ENCODE data around the gene PRKG1. TPM values are rescaled to one million over a fixed set of nuclear protein-coding genes. Genes with fewer than 3 reads are reported as not detected.

The PRKG1 gene
- polyA plus RNA-seq, 1 donor: 12.0 TPM

DNA sequence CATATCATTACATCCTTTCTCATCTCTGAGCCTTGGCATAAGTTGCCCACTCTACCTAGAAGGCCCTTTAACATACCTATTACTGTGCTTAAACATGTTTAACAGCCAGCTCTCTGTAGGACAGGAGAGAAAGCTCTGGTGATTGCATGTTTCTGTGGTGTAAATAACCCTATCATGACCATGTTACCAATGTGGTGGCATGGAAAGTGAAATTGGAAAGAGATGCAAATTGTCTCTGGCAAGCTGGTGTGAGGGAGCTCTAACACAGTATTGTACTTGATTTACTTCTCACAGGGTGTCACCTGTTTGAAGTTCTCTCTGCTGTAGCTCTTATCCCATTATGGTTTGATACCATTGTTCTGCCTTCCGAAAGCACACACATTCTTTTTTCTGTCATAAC lies 1008.0 kb downstream of the PRKG1 start:
- Histone ChIP-seq H3K27me3 (ENCODE audit: control insufficient read depth, insufficient read depth, low read length) (no peaks in the 10 kb centered on the region), H3K36me3 (ENCODE audit: control insufficient read depth, insufficient read depth, low read length) (no peaks in the 10 kb centered on the region), H3K9me3 (ENCODE audit: control insufficient read depth, low read depth, low read length) (no peaks in the 10 kb centered on the region), H3K4me3 (ENCODE audit: low read length) (no peak overlapping the region), H3K4me1 (ENCODE audit: control insufficient read depth, insufficient read depth, low read length) (no peaks in the 10 kb centered on the region), H3K27ac (ENCODE audit: low read length) (no peak overlapping the region)
- WGBS (ENCODE audit: insufficient coverage, low lambda C conversion rate): no CpG with 5 or more reads among the region's 1 CpG
- DNase-seq: no peak

DNA sequence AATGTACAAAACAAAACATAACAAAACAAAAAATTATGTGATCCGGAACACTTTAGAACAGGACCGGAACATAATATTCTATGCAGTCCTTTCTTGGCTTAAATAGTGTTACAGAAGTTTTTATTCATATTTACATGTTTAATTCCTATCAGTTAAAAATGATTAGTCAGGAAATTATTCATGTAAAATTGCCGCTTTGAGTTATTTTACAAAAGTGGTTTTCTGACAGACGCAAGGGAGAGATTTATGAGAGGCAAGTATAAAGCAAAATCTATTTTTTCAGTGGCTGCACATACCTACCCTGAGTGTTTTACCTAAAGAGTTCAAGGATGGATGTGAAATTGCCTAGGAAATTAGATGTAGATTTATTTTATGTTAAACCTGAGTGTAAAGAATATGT lies 1009.1 kb downstream of the PRKG1 start:
- H3K27ac ChIP-seq (ENCODE audit: low read length): no peak overlapping the region
- no peaks in the 10 kb centered on the region for H3K27me3 ChIP-seq (ENCODE audit: control insufficient read depth, insufficient read depth, low read length)
- no peak for DNase-seq
- no peaks in the 10 kb centered on the region for H3K4me1 ChIP-seq (ENCODE audit: control insufficient read depth, insufficient read depth, low read length)
- H3K36me3 ChIP-seq (ENCODE audit: control insufficient read depth, insufficient read depth, low read length): no peaks in the 10 kb centered on the region
- WGBS (ENCODE audit: insufficient coverage, low lambda C conversion rate): 100% methylated on average over 2 of the region's 4 CpGs
- no peak overlapping the region for H3K4me3 ChIP-seq (ENCODE audit: low read length)
- no peaks in the 10 kb centered on the region for H3K9me3 ChIP-seq (ENCODE audit: control insufficient read depth, low read depth, low read length)

DNA sequence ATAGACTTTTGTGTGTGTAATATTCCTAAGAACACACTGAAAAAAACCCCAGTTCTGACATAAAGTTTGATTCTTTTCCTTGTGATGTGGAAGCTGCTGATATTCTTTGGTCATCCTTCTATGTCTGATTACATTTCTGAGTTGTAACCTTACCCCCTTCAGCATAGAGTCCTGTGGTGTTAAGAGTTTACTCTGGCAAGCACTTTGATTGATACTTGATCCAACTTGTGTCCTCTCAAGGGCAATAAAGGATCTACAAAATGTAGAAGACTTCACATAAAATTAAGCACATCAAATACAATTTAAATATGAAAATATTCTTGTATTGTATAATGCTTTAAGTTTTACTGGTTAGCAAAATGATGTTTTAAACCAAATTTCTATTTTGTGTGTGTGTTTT lies 1018.1 kb downstream of the PRKG1 start:
- Histone ChIP-seq H3K27ac (ENCODE audit: low read length) (no peak overlapping the region), H3K4me3 (ENCODE audit: low read length) (no peak overlapping the region), H3K4me1 (ENCODE audit: control insufficient read depth, insufficient read depth, low read length) (no peaks in the 10 kb centered on the region), H3K27me3 (ENCODE audit: control insufficient read depth, insufficient read depth, low read length) (no peaks in the 10 kb centered on the region), H3K9me3 (ENCODE audit: control insufficient read depth, low read depth, low read length) (no peaks in the 10 kb centered on the region), H3K36me3 (ENCODE audit: control insufficient read depth, insufficient read depth, low read length) (no peaks in the 10 kb centered on the region)
- no peak for DNase-seq

DNA sequence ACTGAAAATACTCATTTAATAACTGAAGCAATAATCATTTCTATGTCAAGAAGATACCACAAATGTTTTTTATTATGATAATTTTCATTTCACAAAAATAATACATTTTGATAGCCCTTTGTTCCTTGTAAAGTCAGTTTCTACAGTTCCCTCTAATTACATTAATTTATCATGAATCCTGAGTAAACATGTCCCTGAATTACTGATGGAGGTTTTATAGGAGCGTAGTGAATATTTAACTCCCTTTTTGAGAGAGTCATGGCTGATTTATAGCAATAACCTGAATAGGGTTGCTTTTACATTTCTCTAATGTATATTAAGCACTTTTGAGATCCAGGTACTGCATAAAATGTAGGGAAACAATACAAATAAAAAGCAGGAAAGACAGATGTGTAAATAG lies 1023.8 kb downstream of the PRKG1 start:
- no peaks in the 10 kb centered on the region for H3K9me3 ChIP-seq (ENCODE audit: control insufficient read depth, low read depth, low read length)
- no peaks in the 10 kb centered on the region for H3K4me1 ChIP-seq (ENCODE audit: control insufficient read depth, insufficient read depth, low read length)
- no peak overlapping the region for H3K4me3 ChIP-seq (ENCODE audit: low read length)
- 100% methylated on average over 1 of the region's 1 CpG for WGBS (ENCODE audit: insufficient coverage, low lambda C conversion rate)
- H3K27me3 ChIP-seq (ENCODE audit: control insufficient read depth, insufficient read depth, low read length): no peaks in the 10 kb centered on the region
- H3K36me3 ChIP-seq (ENCODE audit: control insufficient read depth, insufficient read depth, low read length): no peaks in the 10 kb centered on the region
- no peak for DNase-seq
- H3K27ac ChIP-seq (ENCODE audit: low read length): no peak overlapping the region

DNA sequence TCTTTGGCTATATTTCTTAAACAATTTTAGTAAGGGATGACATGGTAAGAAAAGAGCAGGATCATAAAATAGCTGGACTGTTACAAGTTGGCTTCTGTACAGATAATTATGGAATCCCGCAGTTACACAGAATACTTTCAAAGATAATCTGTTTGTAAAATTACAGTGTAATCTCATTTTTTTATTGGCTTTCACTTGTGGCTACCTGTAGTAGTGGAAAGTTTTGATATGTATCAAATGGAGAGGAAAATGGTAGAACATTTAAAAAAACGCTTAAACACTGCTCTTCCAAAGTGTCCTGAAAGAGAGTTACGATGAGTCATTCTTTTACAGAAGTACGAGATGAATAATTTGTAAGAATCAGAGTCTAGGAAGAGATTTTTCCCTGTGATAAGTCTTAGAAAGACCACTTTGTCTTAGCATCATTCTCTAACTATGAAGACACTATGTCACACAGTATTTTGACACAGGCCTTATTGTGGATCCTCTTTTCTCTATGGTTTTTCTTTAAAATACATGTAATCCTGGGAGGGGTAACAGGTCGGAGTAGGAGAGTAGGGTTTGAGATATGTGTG lies 1024.8 kb downstream of the PRKG1 start:
- Histone ChIP-seq H3K27me3 (ENCODE audit: control insufficient read depth, insufficient read depth, low read length) (no peaks in the 10 kb centered on the region), H3K9me3 (ENCODE audit: control insufficient read depth, low read depth, low read length) (no peaks in the 10 kb centered on the region), H3K27ac (ENCODE audit: low read length) (no peak overlapping the region), H3K36me3 (ENCODE audit: control insufficient read depth, insufficient read depth, low read length) (no peaks in the 10 kb centered on the region), H3K4me1 (ENCODE audit: control insufficient read depth, insufficient read depth, low read length) (no peaks in the 10 kb centered on the region), H3K4me3 (ENCODE audit: low read length) (no peak overlapping the region)
- 94% methylated on average over 3 of the region's 5 CpGs for WGBS (ENCODE audit: insufficient coverage, low lambda C conversion rate)
- DNase-seq: no peak

DNA sequence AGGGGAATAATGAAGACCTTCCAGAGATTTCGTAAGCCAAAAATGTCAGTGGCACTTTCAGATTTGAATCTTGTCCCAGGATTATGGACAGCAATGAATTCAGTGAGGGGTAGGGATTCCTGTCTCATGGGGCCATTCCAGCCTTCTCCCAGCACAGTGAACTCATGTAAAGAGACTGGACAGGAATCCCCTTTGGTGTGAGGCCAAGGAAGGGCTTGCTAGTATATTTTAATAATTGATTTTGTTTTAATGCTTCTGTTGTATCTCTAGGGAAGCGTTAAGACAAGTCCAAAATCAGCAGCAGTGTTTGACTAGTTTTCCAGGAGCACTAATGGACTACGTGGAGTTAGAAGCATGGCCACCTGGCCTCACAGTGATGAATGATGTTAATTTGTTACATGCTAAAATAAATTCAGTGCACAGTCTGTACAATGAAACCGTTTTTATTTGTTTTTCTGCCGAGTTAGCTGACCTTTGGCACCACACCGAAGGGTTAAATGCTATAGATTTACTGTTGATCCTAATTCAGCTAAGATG lies 1025.8 kb downstream of the PRKG1 start:
- H3K4me1 ChIP-seq (ENCODE audit: control insufficient read depth, insufficient read depth, low read length): no peaks in the 10 kb centered on the region
- no peaks in the 10 kb centered on the region for H3K36me3 ChIP-seq (ENCODE audit: control insufficient read depth, insufficient read depth, low read length)
- H3K4me3 ChIP-seq (ENCODE audit: low read length): no peak overlapping the region
- WGBS (ENCODE audit: insufficient coverage, low lambda C conversion rate): 67% methylated on average over 1 of the region's 6 CpGs
- H3K27ac ChIP-seq (ENCODE audit: low read length): no peak overlapping the region
- DNase-seq: no peak
- no peaks in the 10 kb centered on the region for H3K27me3 ChIP-seq (ENCODE audit: control insufficient read depth, insufficient read depth, low read length)
- no peaks in the 10 kb centered on the region for H3K9me3 ChIP-seq (ENCODE audit: control insufficient read depth, low read depth, low read length)

DNA sequence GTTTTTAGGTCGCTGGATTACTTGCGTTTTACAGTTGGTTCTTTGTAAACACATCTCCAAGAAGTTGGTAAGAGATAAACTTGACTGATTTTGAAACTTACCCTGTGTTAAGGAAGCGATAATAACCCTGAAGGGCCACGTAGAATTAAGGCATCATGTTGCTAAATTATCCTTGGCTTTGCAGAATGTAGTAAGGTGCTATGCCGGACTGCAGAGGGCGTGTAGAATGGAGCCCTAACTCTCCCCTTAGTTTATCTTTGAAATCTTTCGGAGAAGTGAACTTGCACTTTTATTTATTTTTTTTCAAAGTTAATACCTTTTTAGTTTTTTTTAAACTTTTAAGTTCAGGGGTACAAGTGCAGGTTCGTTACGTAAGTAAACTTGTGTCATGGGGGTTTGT lies 1031.0 kb downstream of the PRKG1 start:
- WGBS (ENCODE audit: insufficient coverage, low lambda C conversion rate): 96% methylated on average over 4 of the region's 9 CpGs
- no peak overlapping the region for H3K4me3 ChIP-seq (ENCODE audit: low read length)
- no peak overlapping the region for H3K27ac ChIP-seq (ENCODE audit: low read length)
- H3K9me3 ChIP-seq (ENCODE audit: control insufficient read depth, low read depth, low read length): no peaks in the 10 kb centered on the region
- H3K27me3 ChIP-seq (ENCODE audit: control insufficient read depth, insufficient read depth, low read length): no peaks in the 10 kb centered on the region
- no peaks in the 10 kb centered on the region for H3K36me3 ChIP-seq (ENCODE audit: control insufficient read depth, insufficient read depth, low read length)
- no peaks in the 10 kb centered on the region for H3K4me1 ChIP-seq (ENCODE audit: control insufficient read depth, insufficient read depth, low read length)
- no peak for DNase-seq

DNA sequence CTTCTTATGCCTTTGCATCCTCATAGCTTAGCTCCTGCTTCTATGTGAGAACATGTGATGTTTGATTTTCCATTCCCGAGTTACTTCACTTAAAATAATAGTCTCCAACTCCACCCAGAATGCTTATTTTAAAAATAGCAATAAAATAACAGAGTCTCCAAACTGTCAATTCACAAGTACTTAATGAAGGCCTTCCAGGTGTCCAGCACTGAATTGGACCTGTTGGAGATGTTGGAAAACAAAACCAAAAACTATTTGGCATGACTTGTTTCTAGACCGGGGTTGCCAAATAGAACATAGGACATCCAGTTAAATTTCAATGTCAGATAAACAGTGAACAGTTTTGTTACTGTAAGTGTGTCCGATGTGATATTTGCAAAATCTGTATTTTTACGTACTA lies 1031.7 kb downstream of the PRKG1 start:
- no peaks in the 10 kb centered on the region for H3K27me3 ChIP-seq (ENCODE audit: control insufficient read depth, insufficient read depth, low read length)
- no peaks in the 10 kb centered on the region for H3K9me3 ChIP-seq (ENCODE audit: control insufficient read depth, low read depth, low read length)
- no peak overlapping the region for H3K27ac ChIP-seq (ENCODE audit: low read length)
- no peaks in the 10 kb centered on the region for H3K4me1 ChIP-seq (ENCODE audit: control insufficient read depth, insufficient read depth, low read length)
- DNase-seq: no peak
- no peaks in the 10 kb centered on the region for H3K36me3 ChIP-seq (ENCODE audit: control insufficient read depth, insufficient read depth, low read length)
- no peak overlapping the region for H3K4me3 ChIP-seq (ENCODE audit: low read length)
- WGBS (ENCODE audit: insufficient coverage, low lambda C conversion rate): 80% methylated on average over 1 of the region's 4 CpGs

DNA sequence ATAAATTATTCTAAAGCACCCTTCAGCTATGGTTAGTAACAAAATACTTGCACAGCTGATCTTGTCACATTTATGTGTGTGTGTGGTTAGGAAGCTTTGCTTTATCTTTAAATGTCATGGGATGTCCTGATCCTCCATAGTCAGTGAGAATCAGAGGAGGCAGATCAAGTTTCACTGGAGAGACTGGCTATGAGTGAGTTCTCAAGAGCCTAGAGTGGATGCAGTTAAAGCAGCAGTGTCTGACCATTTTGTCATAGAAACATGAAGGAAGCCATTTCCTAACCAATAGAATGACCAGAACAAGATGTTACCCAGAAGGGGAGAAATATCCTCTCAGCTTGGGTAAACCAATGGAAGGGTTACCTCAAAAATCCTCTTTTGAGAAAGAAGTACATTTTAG lies 1032.6 kb downstream of the PRKG1 start:
- DNase-seq: no peak
- no peak overlapping the region for H3K27ac ChIP-seq (ENCODE audit: low read length)
- H3K4me3 ChIP-seq (ENCODE audit: low read length): no peak overlapping the region
- no peaks in the 10 kb centered on the region for H3K4me1 ChIP-seq (ENCODE audit: control insufficient read depth, insufficient read depth, low read length)
- H3K27me3 ChIP-seq (ENCODE audit: control insufficient read depth, insufficient read depth, low read length): no peaks in the 10 kb centered on the region
- no peaks in the 10 kb centered on the region for H3K36me3 ChIP-seq (ENCODE audit: control insufficient read depth, insufficient read depth, low read length)
- no peaks in the 10 kb centered on the region for H3K9me3 ChIP-seq (ENCODE audit: control insufficient read depth, low read depth, low read length)

DNA sequence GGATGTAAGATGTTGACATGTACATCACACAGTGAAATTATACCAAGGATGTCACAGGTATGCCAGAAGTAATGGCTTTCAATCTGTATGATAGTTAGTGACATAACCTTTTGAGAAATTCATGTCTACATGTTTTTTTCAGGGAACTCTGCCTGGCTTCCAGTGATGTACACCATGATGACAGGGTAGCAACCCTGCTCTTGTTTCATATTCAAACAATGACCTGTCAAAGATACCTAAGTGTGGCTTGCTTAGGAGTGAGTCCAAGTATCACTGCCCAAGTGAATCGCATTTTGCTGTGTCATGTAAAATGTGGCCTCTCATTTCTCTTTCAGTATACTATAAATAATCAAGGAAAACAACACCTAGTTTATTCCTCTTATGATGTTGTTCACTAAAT lies 1033.9 kb downstream of the PRKG1 start:
- no peak overlapping the region for H3K27ac ChIP-seq (ENCODE audit: low read length)
- no peaks in the 10 kb centered on the region for H3K9me3 ChIP-seq (ENCODE audit: control insufficient read depth, low read depth, low read length)
- no peak overlapping the region for H3K4me3 ChIP-seq (ENCODE audit: low read length)
- H3K27me3 ChIP-seq (ENCODE audit: control insufficient read depth, insufficient read depth, low read length): no peaks in the 10 kb centered on the region
- H3K4me1 ChIP-seq (ENCODE audit: control insufficient read depth, insufficient read depth, low read length): no peaks in the 10 kb centered on the region
- WGBS (ENCODE audit: insufficient coverage, low lambda C conversion rate): no CpG with 5 or more reads among the region's 1 CpG
- no peak for DNase-seq
- no peaks in the 10 kb centered on the region for H3K36me3 ChIP-seq (ENCODE audit: control insufficient read depth, insufficient read depth, low read length)

DNA sequence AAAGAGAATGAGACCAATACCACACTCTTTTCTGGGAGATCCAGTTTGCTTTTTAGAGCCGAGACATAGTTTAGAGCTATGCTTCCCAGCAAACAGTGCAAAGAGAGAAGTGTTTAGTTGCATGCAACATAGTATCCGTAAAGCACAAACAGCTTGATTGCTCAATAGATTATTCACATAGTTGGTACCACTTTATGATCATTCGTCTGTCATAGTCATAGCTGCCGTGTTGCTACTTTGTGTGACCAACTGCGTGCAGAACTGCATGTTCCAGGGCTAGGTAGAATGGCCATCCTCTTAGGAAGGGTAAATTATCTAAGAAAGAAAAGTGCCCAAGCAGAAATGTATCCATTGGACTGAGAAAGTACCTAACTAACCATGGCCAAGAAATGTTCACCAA lies 1036.3 kb downstream of the PRKG1 start:
- DNase-seq: no peak
- no peaks in the 10 kb centered on the region for H3K4me1 ChIP-seq (ENCODE audit: control insufficient read depth, insufficient read depth, low read length)
- no peaks in the 10 kb centered on the region for H3K36me3 ChIP-seq (ENCODE audit: control insufficient read depth, insufficient read depth, low read length)
- H3K4me3 ChIP-seq (ENCODE audit: low read length): no peak overlapping the region
- WGBS (ENCODE audit: insufficient coverage, low lambda C conversion rate): no CpG with 5 or more reads among the region's 5 CpGs
- no peaks in the 10 kb centered on the region for H3K27me3 ChIP-seq (ENCODE audit: control insufficient read depth, insufficient read depth, low read length)
- H3K27ac ChIP-seq (ENCODE audit: low read length): no peak overlapping the region
- no peaks in the 10 kb centered on the region for H3K9me3 ChIP-seq (ENCODE audit: control insufficient read depth, low read depth, low read length)

Data from large intestine (tissue), 3 donors.